Ureter (tissue), 1 donor: ENCODE measurements around the gene OPTN. TPM values are rescaled to one million over a fixed set of nuclear protein-coding genes. Genes with fewer than 3 reads are reported as not detected.
"Not testable (repeated sequence)": the region's sequence is repeated elsewhere in the genome, so short reads cannot be mapped to it uniquely, and the experiment has no call there.

Experiments used
- DNase-seq: peaks from one replicate; pipeline ENCODE4 v3.0.0-alpha.2; 2020; ENCODE audit warnings: low spot score
- total RNA-seq: library from RNA; stranded (reverse); gene quantifications from one replicate; pipeline ENCODE4 v1.2.4, GENCODE V29; 2023
- donor health status: DM: yes; HTN: yes; CAD: no.

The OPTN gene
- total RNA-seq, result 49.9 TPM

- peak; percentile 82 for DNase-seq
Observed at GRCh38 chr10:13099666-13100348, at the start of gene OPTN. Gene OPTN, plus strand, starts transcription at chr10:13100163. Its CDS starts 8,960 bp downstream, at chr10:13109123.

- no peak for DNase-seq
Observed at GRCh38 chr10:13051126-13051694, 48.8 kb upstream of the OPTN start.

DNA sequence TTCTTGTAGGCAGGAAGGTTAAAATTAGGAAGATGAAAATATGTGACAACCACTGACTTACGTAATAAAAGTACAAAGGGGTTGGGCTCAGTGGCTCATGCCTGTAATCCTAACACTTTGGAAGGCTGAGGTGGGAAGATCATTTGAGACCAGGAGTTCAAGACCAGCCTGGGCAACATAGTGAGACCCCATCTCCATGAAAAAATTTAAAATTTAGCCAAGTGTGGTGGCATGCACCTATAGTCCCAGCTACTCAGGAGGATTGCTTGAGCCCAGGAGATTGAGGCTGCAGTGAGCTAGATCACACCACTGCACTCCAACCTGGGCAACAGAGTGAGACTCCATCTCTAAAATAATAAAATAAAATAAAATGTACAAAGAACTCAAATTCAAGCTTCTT is 46.8 kb upstream of the OPTN start:
- not testable (repeated sequence) for DNase-seq

GRCh38 chr10:13053794-13054462 is 46.0 kb upstream of the OPTN start:
- DNase-seq, result no peak

GRCh38 chr10:13054844-13055243 is 45.1 kb upstream of the OPTN start:
- DNase-seq, result no peak

DNA sequence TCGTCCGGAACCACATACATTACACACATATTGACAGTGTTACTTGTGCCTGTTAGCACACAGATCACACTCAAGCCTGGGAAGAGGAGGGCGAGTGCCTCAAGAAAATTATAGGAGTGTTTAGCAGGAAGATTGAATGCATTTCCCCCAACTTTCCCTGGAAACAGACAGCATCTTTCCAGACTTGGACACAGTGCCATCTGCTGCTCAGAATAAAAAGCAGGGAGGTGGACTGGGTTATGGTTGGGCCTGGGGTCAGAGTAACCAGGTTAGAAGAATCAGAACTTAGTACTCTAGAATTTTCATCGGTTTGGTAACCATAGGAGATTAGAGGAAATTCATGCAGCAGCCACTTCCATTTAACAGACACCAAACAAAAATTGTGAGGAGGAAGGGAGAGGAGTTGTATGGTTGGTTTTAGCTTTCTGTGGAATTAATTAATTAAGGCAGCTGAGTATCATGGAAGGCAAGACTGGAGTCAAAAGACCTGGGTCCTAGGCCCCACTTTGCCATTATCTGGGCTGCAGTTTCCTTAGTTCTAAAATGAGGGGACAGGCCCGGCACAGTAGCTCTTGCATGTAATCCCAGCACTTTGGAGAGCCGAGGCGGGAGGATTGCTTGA is 43.4 kb upstream of the OPTN start:
- no peak for DNase-seq

DNA sequence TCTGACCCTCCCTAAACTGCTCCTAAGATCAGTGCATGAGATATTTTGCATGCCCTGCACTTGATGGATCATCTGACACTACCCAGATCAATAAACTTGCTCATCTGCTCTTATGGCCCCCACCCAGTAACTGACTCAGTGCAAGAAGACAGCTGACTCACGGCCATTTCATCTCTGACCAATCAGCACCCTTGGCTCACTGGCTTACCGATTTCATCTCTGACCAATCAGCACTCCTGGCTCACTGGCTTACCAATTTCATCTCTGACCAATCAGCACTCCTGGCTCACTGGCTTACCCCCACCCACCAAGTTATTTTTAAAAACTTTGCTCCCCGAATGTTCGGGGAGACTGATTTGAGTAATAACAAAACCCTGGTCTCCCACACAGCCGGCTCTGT is 37.2 kb upstream of the OPTN start:
- DNase-seq, result no peak

DNA sequence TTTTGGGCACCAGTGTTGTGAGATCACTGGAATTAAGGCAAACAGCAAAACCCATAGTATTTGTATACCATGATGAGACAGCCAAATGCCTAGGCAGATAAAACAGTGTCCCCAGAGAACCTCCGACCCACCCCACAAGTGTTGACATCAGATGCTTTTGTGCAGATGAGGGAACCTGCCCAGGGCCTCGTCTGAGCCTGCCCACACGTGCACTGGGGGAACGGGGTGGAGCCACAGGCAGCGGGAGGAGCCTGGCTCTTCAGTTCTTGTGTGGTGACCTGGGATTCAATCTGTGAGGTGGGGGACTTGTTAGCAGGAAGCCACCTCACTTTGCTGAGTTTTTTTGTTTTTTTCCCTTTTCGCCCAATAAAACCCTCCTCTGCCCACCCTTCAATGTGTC is 33.4 kb upstream of the OPTN start:
- no peak for DNase-seq

- DNase-seq, result no peak
Observed at GRCh38 chr10:13067431-13067830, 32.5 kb upstream of the OPTN start.

GRCh38 chr10:13068071-13068470 is 31.9 kb upstream of the OPTN start:
- DNase-seq, result no peak

DNA sequence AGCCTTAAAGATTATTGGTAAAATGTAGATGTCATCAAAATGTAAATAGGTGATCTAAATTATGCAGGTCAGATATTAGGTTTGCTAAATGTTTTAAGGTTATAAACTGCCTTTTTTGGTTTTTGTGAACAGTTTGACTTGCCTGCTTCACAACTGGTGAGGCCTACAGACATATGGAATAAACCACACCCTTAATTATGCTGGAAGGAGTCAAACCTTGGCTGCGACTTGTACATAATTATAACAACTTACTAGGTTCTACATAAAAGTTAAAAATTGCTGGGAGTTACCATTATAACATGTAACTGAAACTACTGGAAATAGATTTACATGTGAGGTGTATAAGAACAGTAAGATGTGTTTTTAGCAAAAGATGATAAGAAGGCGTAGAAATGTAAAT is 31.5 kb upstream of the OPTN start:
- no peak for DNase-seq

- DNase-seq, result no peak
Observed at GRCh38 chr10:13072339-13072738, 27.6 kb upstream of the OPTN start.

GRCh38 chr10:13074563-13075451 is 25.2 kb upstream of the OPTN start:
- DNase-seq, result peak; percentile 75

GRCh38 chr10:13078912-13079775 is 20.8 kb upstream of the OPTN start:
- no peak for DNase-seq

DNA sequence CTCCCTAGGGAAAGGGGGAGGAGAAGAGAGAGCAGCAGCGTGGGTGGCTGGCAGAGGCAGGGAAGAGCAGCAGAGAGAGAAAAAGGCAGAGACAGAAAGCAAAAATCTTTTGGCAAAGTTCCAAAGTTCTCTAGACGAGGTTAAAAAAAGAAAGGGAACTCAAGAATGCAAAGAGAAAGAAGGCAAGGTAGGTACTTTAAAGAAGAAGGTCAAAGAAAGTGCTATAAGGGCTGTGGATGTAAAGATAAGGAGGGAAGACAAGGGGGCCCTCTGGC is 20.2 kb upstream of the OPTN start:
- DNase-seq, result no peak

GRCh38 chr10:13080643-13081042 is 19.3 kb upstream of the OPTN start:
- no peak for DNase-seq

- not testable (repeated sequence) for DNase-seq
Observed at GRCh38 chr10:13083700-13084099, 16.3 kb upstream of the OPTN start.

DNA sequence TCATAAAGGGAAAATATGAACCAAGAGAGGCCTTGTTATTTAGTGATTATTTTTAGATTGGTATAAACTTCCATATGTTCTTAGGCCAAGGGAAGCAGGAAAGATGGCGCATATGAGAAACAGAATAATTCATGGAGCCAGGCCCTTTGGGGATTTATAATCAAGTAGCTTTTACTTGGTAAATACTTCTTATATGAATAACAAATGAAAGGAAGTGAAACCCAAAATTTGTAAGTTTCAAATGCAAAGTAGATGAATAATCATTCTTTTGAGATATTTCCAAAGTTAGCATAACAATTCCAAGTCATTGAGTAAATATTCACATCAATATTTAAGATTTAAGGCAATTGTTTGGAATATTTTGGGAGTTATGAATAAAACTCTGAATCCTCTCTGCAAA is 13.9 kb upstream of the OPTN start:
- DNase-seq, result no peak

GRCh38 chr10:13087601-13087985 is 12.4 kb upstream of the OPTN start:
- no peak for DNase-seq

- DNase-seq, result no peak
Observed at GRCh38 chr10:13087986-13088618, 11.9 kb upstream of the OPTN start.

DNA sequence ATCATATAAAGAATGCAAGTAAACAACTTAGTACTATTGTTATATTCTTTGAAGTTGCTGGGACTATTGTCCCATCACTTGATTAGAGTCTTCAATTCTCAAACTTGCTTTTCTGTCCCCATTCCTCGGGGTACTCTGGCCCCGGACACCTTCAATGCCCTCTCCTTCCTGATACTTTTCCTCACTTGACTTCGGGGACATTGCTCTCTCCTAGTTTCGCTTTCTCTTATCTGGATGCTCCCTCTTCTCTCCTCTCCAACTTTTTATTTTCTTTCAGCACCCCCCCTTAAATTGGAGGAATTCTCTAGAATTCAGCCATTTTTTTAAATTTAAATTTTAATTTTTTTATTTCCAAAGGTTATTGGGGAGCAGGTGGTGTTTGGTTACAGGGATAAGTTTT is 10.6 kb upstream of the OPTN start:
- DNase-seq, result no peak
